HUES48 (cell line): ENCODE data around the gene IRF5.
"Not testable (repeated sequence)": the region's sequence is repeated elsewhere in the genome, so short reads cannot be mapped to it uniquely, and the experiment has no call there.

Experiments
- H3K27ac ChIP-seq: one replicate; pipeline ENCODE4 v1.7.0; 2013; ENCODE audit warnings: low read depth, low read length, inconsistent platforms
- H3K27me3 ChIP-seq: 2 replicates; pipeline ENCODE4 v1.6.1; 2013; ENCODE audit warnings: mild to moderate bottlenecking, low read length; ENCODE audit not compliant: control insufficient read depth, insufficient read depth
- H3K36me3 ChIP-seq: 2 replicates; pipeline ENCODE4 v1.6.1; 2013; ENCODE audit warnings: low read length; ENCODE audit not compliant: control insufficient read depth, insufficient read depth
- H3K4me1 ChIP-seq: 2 replicates; pipeline ENCODE4 v1.6.1; 2013; ENCODE audit warnings: mild to moderate bottlenecking, low read length; ENCODE audit not compliant: control insufficient read depth, insufficient read depth
- H3K4me3 ChIP-seq: 2 replicates; pipeline ENCODE4 v1.5.1; 2013; ENCODE audit warnings: mild to moderate bottlenecking, low read depth, low read length
- H3K9ac ChIP-seq: 2 replicates; pipeline ENCODE4 v1.6.1; 2013; ENCODE audit warnings: mild to moderate bottlenecking, low read depth, low read length, moderate library complexity
- H3K9me3 ChIP-seq: 2 replicates; pipeline ENCODE4 v1.6.1; 2013; ENCODE audit warnings: low read length; ENCODE audit not compliant: control insufficient read depth, insufficient read depth

Gene IRF5

GRCh38 chr7:128994560-128994959, 56.8 kb downstream of the IRF5 start:
- not testable (repeated sequence) for H3K4me1 ChIP-seq, H3K9me3 ChIP-seq, H3K27ac ChIP-seq, H3K9ac ChIP-seq, H3K27me3 ChIP-seq, H3K4me3 ChIP-seq
- peaks cover 90% of the 10 kb centered on the region for H3K36me3 ChIP-seq

- Histone ChIP-seq H3K27ac (no peak overlapping the region), H3K4me1 (no peaks in the 10 kb centered on the region), H3K27me3 (no peaks in the 10 kb centered on the region), H3K9ac (no peak overlapping the region), H3K4me3 (no peak overlapping the region), H3K36me3 (peaks cover 88% of the 10 kb centered on the region), H3K9me3 (no peaks in the 10 kb centered on the region)
Observed at GRCh38 chr7:128997181-128997580, 59.5 kb downstream of the IRF5 start.
